Endothelial cell of umbilical vein (primary cell): ENCODE data around the gene COL7A1. TPM values are rescaled to one million over a fixed set of nuclear protein-coding genes. Genes with fewer than 3 reads are reported as not detected.

Experiments
- BruUV-seq: library from RNA; stranded (reverse); fragments of 400-500 nt; replicated peaks from 2 replicates; lab custom pipeline; 2021; lab: Mats Ljungman, UMichigan
- CTCF ChIA-PET: fragments of 300-600, 350-600 bp; sonication (Branson Sonifier 250); formaldehyde crosslinking; loops from one replicate; lab custom pipeline; 2021; ENCODE audit warnings: antibody characterized with exemption, inconsistent platforms; lab: Charles Lee
- POLR2A ChIA-PET: fragments of 300-600, 350-600 bp; sonication (Branson Sonifier 250); formaldehyde crosslinking; loops from one replicate; lab custom pipeline; 2021; ENCODE audit warnings: antibody characterized with exemption, inconsistent platforms; lab: Charles Lee
- DNase-seq: peaks from one replicate; pipeline ENCODE4 v3.0.0-alpha.2; 2011; ENCODE audit warnings: low read depth, low spot score
- FAIRE-seq: peaks from 2 replicates; lab custom pipeline; 2011; peaks lifted over from hg19 to GRCh38; lab: Jason Lieb, UNC
- H2AFZ ChIP-seq: 2 replicates; pipeline ENCODE4 v1.6.0; 2012; ENCODE audit warnings: low read depth, low read length, control low read depth, inconsistent platforms
- H3K27ac ChIP-seq: 2 replicates; pipeline ENCODE4 v1.5.1; 2011; ENCODE audit warnings: low read depth, mild to moderate bottlenecking, control low read depth, low read length, moderate library complexity; ENCODE audit not compliant: insufficient read depth
- H3K27me3 ChIP-seq, 2 experiments: 2 replicates each; pipeline versions ENCODE4 v1.6.0 to v1.6.1; 2011; ENCODE audit warnings: low read length in 2 of 2, mixed read lengths in 1 of 2; ENCODE audit not compliant: control insufficient read depth in 2 of 2, insufficient read depth in 2 of 2
- H3K36me3 ChIP-seq, 2 experiments: 2 replicates in 1 of 2; 3 replicates in 1 of 2; pipeline ENCODE4 v1.5.1; 2011; ENCODE audit warnings: low read length in 2 of 2, mild to moderate bottlenecking in 1 of 2, moderate library complexity in 1 of 2; ENCODE audit not compliant: control insufficient read depth in 2 of 2, insufficient read depth in 2 of 2; ENCODE audit errors: extremely low read depth in 1 of 2
- H3K4me1 ChIP-seq: 3 replicates; pipeline ENCODE4 v1.5.1; 2011; ENCODE audit warnings: mild to moderate bottlenecking, low read length; ENCODE audit not compliant: control insufficient read depth, insufficient read depth; ENCODE audit errors: extremely low read depth
- H3K4me2 ChIP-seq: 2 replicates; pipeline ENCODE4 v1.6.1; 2011; ENCODE audit warnings: low read length, control low read depth, mixed read lengths; ENCODE audit not compliant: insufficient read depth
- H3K4me3 ChIP-seq, 3 experiments: fragments of 200-600 bp in 1 of 3; sonication (generic), shearing (Covaris generic) in 1 of 3; replicated peaks in 1 of 3; 2 replicates each; pipeline ENCODE4 v1.5.1; 2011 to 2016; ENCODE audit warnings: control low read depth in 3 of 3, low read length in 3 of 3, mild to moderate bottlenecking in 2 of 3, inconsistent platforms in 1 of 3, low read depth in 1 of 3, moderate library complexity in 1 of 3; ENCODE audit not compliant: insufficient read depth in 1 of 3
- H3K79me2 ChIP-seq: 2 replicates; pipeline ENCODE4 v1.6.0; 2012; ENCODE audit warnings: low read length, inconsistent platforms; ENCODE audit not compliant: control insufficient read depth, insufficient read depth
- H3K9ac ChIP-seq: replicated peaks from 2 replicates; pipeline ENCODE3; 2011; ENCODE audit warnings: low read length, control low read depth; ENCODE audit not compliant: insufficient read depth; ENCODE audit errors: extremely low read depth
- H3K9me1 ChIP-seq: replicated peaks from 3 replicates; pipeline ENCODE4 v1.6.0; 2011; ENCODE audit warnings: mild to moderate bottlenecking, low read length; ENCODE audit not compliant: control insufficient read depth, insufficient read depth; ENCODE audit errors: extremely low read depth
- H3K9me3 ChIP-seq: replicated peaks from 2 replicates; pipeline ENCODE4 v1.5.1; 2012; ENCODE audit warnings: low read length, inconsistent platforms; ENCODE audit not compliant: control insufficient read depth, insufficient read depth
- H4K20me1 ChIP-seq: replicated peaks from 2 replicates; pipeline ENCODE3; 2011; ENCODE audit warnings: mild to moderate bottlenecking, low read length; ENCODE audit not compliant: control insufficient read depth, insufficient read depth; ENCODE audit errors: extremely low read depth
- CTCF ChIP-seq, 2 donors: IDR thresholded peaks; 1 replicate in 1 of 2; 2 replicates in 1 of 2; pipeline ENCODE4 v1.5.1; 2011; ENCODE audit warnings: low read length in 2 of 2, mild to moderate bottlenecking in 2 of 2, moderate library complexity in 2 of 2, control low read depth in 1 of 2, inconsistent platforms in 1 of 2, low read depth in 1 of 2; ENCODE audit not compliant: insufficient read depth in 1 of 2; ENCODE audit errors: extremely low read depth in 1 of 2
- EZH2 ChIP-seq: IDR thresholded peaks from 2 replicates; pipeline ENCODE4 v1.6.1; 2012; ENCODE audit warnings: borderline replicate concordance, low read depth, mild to moderate bottlenecking, moderate library complexity, low read length, inconsistent platforms; ENCODE audit not compliant: severe bottlenecking
- FOS ChIP-seq: IDR thresholded peaks from 2 replicates; pipeline ENCODE4 v1.6.1; 2011; ENCODE audit warnings: mild to moderate bottlenecking, low read length, moderate library complexity, borderline replicate concordance; ENCODE audit not compliant: insufficient read depth
- GATA2 ChIP-seq: IDR thresholded peaks from 2 replicates; pipeline ENCODE4 v1.7.0; 2011; ENCODE audit warnings: low read depth, mild to moderate bottlenecking, moderate library complexity, mixed read lengths, low read length; ENCODE audit not compliant: insufficient read length, insufficient read depth
- JUN ChIP-seq: IDR thresholded peaks from 2 replicates; pipeline ENCODE4 v1.6.1; 2011; ENCODE audit warnings: borderline replicate concordance, low read depth; ENCODE audit not compliant: insufficient read length, insufficient read depth
- MYC ChIP-seq: IDR thresholded peaks from one replicate; pipeline ENCODE4 v1.6.1; 2011; ENCODE audit warnings: mild to moderate bottlenecking, low read depth, low read length
- POLR2A ChIP-seq: IDR thresholded peaks from 2 replicates; pipeline ENCODE4 v1.6.1; 2012; ENCODE audit warnings: low read depth, mild to moderate bottlenecking, control low read depth, low read length
- POLR2AphosphoS5 ChIP-seq: IDR thresholded peaks from 2 replicates; pipeline ENCODE4 v1.6.1; 2012; ENCODE audit warnings: low read depth, mild to moderate bottlenecking, control low read depth, low read length, moderate library complexity; ENCODE audit not compliant: insufficient read depth
- dilution Hi-C: fragments of 300-500 bp; cut with MboI; formaldehyde crosslinking; loops from one replicate; pipeline ENCODE4 v1.15.0; 2019; ENCODE audit warnings: low sequenced_read_pairs; ENCODE audit not compliant: extremely low pct_ligation_motif_present
- intact Hi-C: fragments of 100-400 bp; cut with micrococcal nuclease; formaldehyde crosslinking; loops from one replicate; pipeline ENCODE4 v1.10.0; 2022
- polyA plus RNA-seq, 4 experiments: library from polyadenylated mRNA; depleted of rRNA in 3 of 4; stranded (reverse) in 3 of 4; unstranded in 1 of 4; fragments of >200 nt; gene quantifications; 2 replicates each; pipeline versions ENCODE4 v1.2.1 to v1.2.3, GENCODE V29; 2011 to 2012; ENCODE audit warnings: missing spikeins in 1 of 4
- total RNA-seq: library from RNA; stranded (reverse); gene quantifications from 2 replicates; pipeline ENCODE4 v1.2.3, GENCODE V29; 2021
- TF ChIP-seq, protein P1 (sequence below): IDR thresholded peaks from 2 replicates; pipeline ENCODE4 v1.6.1; 2011; ENCODE audit not compliant: insufficient read depth, insufficient read length

COL7A1 gene
- total and polyA plus RNA-seq, 2 donors (not counting 3 experiments of a cell fraction or from before 2014, with no cell fraction given): 0.55 to 1.9 TPM

DNA sequence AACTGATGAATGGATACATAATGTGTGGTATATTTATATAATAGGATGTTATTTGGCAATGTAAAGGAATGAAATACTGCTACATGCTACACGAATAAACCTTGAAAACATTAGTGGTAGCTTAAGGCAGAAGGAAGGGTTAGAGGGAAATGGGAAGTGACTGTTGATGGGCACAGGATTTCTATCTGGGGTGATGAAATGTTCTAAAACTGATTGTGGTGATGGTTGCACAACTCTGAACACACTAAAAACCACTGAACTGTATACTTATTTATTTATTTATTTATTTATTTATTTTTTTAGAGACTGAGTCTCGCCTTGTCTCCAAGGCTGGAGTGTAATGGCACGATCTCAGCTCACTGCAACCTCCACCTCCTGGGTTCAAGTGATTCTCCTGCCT, 66.4 kb downstream of the COL7A1 start:
- Histone ChIP-seq H3K9ac (no peak overlapping the region), H3K27me3 (no peaks in the 10 kb centered on the region), H3K9me1 (no peaks in the 10 kb centered on the region), H3K4me2 (no peak overlapping the region), H3K27ac (no peak overlapping the region), H3K36me3 (no peaks in the 10 kb centered on the region), H3K9me3 (no peaks in the 10 kb centered on the region), H3K4me1 (no peaks in the 10 kb centered on the region), H4K20me1 (no peaks in the 10 kb centered on the region), H3K79me2 (no peaks in the 10 kb centered on the region), H2AFZ (no peak overlapping the region), H3K4me3 (no peak overlapping the region)
- POLR2A ChIA-PET: no interaction called here
- intact Hi-C loops (no loop called here), dilution Hi-C loops (no loop called here)
- TF ChIP-seq POLR2A: no peak
- TF ChIP-seq POLR2AphosphoS5: no peak
- TF ChIP-seq, protein P1, sequence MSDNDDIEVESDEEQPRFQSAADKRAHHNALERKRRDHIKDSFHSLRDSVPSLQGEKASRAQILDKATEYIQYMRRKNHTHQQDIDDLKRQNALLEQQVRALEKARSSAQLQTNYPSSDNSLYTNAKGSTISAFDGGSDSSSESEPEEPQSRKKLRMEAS: no peak
- TF ChIP-seq GATA2: no peak
- TF ChIP-seq JUN: no peak
- TF ChIP-seq EZH2: no peak
- TF ChIP-seq FOS: no peak
- TF ChIP-seq MYC: no peak
- no peak for TF ChIP-seq CTCF (IDR thresholded peaks at IDR 0.05; ENCODE audit: extremely low read depth in 1 of 2, insufficient read depth in 1 of 2, low read depth in 1 of 2, low read length in 2 of 2)
- no TSS peak for BruUV-seq
- DNase-seq (no peak), FAIRE-seq (no peak)
- CTCF ChIA-PET: interaction anchor here (0.9 to 1.7 kb wide), 3 partner anchors 14 to 93 kb away, joined by 3 to 5 read pairs (median 3); no protein-coding TSS in a partner anchor
